SK-N-SH (cell line): ENCODE data around the gene CMYA5. TPM values are rescaled to one million over a fixed set of nuclear protein-coding genes. Genes with fewer than 3 reads are reported as not detected.

Experiments used
- CTCF ChIA-PET: fragments of 300-600, 350-600 bp; formaldehyde crosslinking; extraction: SDS; loops from one replicate; lab custom pipeline; 2021; lab: Yijun Ruan, JAX
- POLR2A ChIA-PET: fragments of 350-600 bp; sonication (Branson Sonifier 250); formaldehyde crosslinking; extraction: SDS; loops from one replicate; lab custom pipeline; 2020; ENCODE audit warnings: antibody characterized with exemption, inconsistent platforms; lab: Yijun Ruan, JAX
- DNase-seq: peaks from one replicate; pipeline ENCODE4 v3.0.0; 2012
- H2AFZ ChIP-seq: fragments of 200-600 bp; sonication (generic); 2 replicates; pipeline ENCODE4 v1.8.1; 2016; ENCODE audit warnings: antibody characterized with exemption, mild to moderate bottlenecking, low read depth
- H3F3A ChIP-seq: fragments of 200-600 bp; sonication (generic); replicated peaks from 2 replicates; pipeline ENCODE3; 2016; ENCODE audit warnings: antibody characterized with exemption, mild to moderate bottlenecking; ENCODE audit not compliant: insufficient read depth
- H3K27ac ChIP-seq, 2 experiments: fragments of 200-500 bp in 1 of 2; fragments of 200-600 bp in 1 of 2; sonication (Bioruptor generic) in 1 of 2; sonication (generic), shearing (Covaris generic) in 1 of 2; 2 replicates each; pipeline versions ENCODE4 v1.5.1 to v1.6.1; 2014 to 2016; ENCODE audit warnings: low read depth in 2 of 2, inconsistent platforms in 1 of 2, low read length in 1 of 2, mild to moderate bottlenecking in 1 of 2, mixed read lengths in 1 of 2
- H3K27me3 ChIP-seq: fragments of 200-600 bp; sonication (generic), shearing (Covaris generic); 2 replicates; pipeline ENCODE4 v1.6.1; 2016; ENCODE audit warnings: mixed run types; ENCODE audit not compliant: insufficient read depth
- H3K36me3 ChIP-seq, 2 experiments: fragments of 200-500 bp in 1 of 2; fragments of 200-600 bp in 1 of 2; sonication (Bioruptor generic) in 1 of 2; sonication (generic) in 1 of 2; replicated peaks in 1 of 2; 2 replicates each; pipeline versions ENCODE3 to v1.5.1; 2014 to 2016; ENCODE audit warnings: low read length in 1 of 2, mild to moderate bottlenecking in 1 of 2; ENCODE audit not compliant: insufficient read depth in 2 of 2, control insufficient read depth in 1 of 2
- H3K4me1 ChIP-seq, 2 experiments: fragments of 200-500 bp in 1 of 2; fragments of 200-600 bp in 1 of 2; sonication (Bioruptor generic) in 1 of 2; sonication (generic), shearing (Covaris generic) in 1 of 2; 2 replicates each; pipeline versions ENCODE4 v1.5.1 to v1.6.1; 2014 to 2016; ENCODE audit warnings: low read depth in 1 of 2, low read length in 1 of 2, mixed run types in 1 of 2; ENCODE audit not compliant: insufficient read depth in 2 of 2, control insufficient read depth in 1 of 2
- H3K4me2 ChIP-seq: fragments of 200-600 bp; sonication (generic), shearing (Covaris generic); 2 replicates; pipeline ENCODE4 v1.6.1; 2017; ENCODE audit warnings: mixed run types
- H3K4me3 ChIP-seq, 2 experiments: fragments of 200-500 bp in 1 of 2; fragments of 200-600 bp in 1 of 2; sonication (Bioruptor generic) in 1 of 2; sonication (generic), shearing (Covaris generic) in 1 of 2; 2 replicates each; pipeline versions ENCODE4 v1.5.1 to v1.8.1; 2014 to 2016; ENCODE audit warnings: low read depth in 2 of 2, inconsistent platforms in 1 of 2, low read length in 1 of 2, mild to moderate bottlenecking in 1 of 2, mixed read lengths in 1 of 2, moderate library complexity in 1 of 2
- H3K79me2 ChIP-seq: fragments of 200-600 bp; sonication (generic); 2 replicates; pipeline ENCODE4 v1.8.1; 2017; ENCODE audit warnings: mild to moderate bottlenecking; ENCODE audit not compliant: insufficient read depth
- H3K9ac ChIP-seq: fragments of 200-600 bp; sonication (generic); 2 replicates; pipeline ENCODE4 v1.6.1; 2017; ENCODE audit warnings: mixed run types
- H3K9me2 ChIP-seq: fragments of 200-600 bp; sonication (generic); 2 replicates; pipeline ENCODE4 v1.6.1; 2017; ENCODE audit warnings: mixed run types
- H3K9me3 ChIP-seq: fragments of 200-600 bp; sonication (generic); 2 replicates; pipeline ENCODE4 v1.6.1; 2017; ENCODE audit warnings: mixed run types, mild to moderate bottlenecking, moderate library complexity
- H4K20me1 ChIP-seq: fragments of 200-600 bp; sonication (generic); 2 replicates; pipeline ENCODE4 v1.6.1; 2017; ENCODE audit warnings: mild to moderate bottlenecking, mixed run types; ENCODE audit not compliant: insufficient read depth
- CHD2 ChIP-seq: fragments of 150-350 bp; IDR thresholded peaks from 2 replicates; pipeline ENCODE4 v1.6.1; 2018; ENCODE audit warnings: low read length; ENCODE audit not compliant: partially characterized antibody
- CTCF ChIP-seq: fragments of 200-600 bp; sonication (generic); IDR thresholded peaks from 2 replicates; pipeline ENCODE4 v1.6.1; 2017; ENCODE audit warnings: antibody characterized with exemption, mild to moderate bottlenecking, moderate library complexity
- ELF1 ChIP-seq: IDR thresholded peaks from 2 replicates; pipeline ENCODE4 v1.4.0; 2012
- FOSL2 ChIP-seq: IDR thresholded peaks from 2 replicates; pipeline ENCODE4 v1.4.0; 2012; ENCODE audit warnings: low read depth, mild to moderate bottlenecking, moderate library complexity, borderline replicate concordance
- FOXJ3 ChIP-seq: sonication (generic); formaldehyde crosslinking; IDR thresholded peaks from 2 replicates; pipeline ENCODE4 v1.5.1; 2020; ENCODE audit warnings: mild to moderate bottlenecking, missing genetic modification reagents
- GABPA ChIP-seq: IDR thresholded peaks from 2 replicates; pipeline ENCODE4 v1.4.0; 2012; ENCODE audit warnings: low read depth, mild to moderate bottlenecking
- GATA2 ChIP-seq: sonication (generic); formaldehyde crosslinking; IDR thresholded peaks from 2 replicates; pipeline ENCODE4 v1.5.0; 2020; ENCODE audit warnings: mild to moderate bottlenecking, missing genetic modification reagents
- IRF3 ChIP-seq: fragments of 150-350 bp; IDR thresholded peaks from 2 replicates; pipeline ENCODE4 v1.6.1; 2016; ENCODE audit warnings: mild to moderate bottlenecking, low read depth, low read length
- MEF2A ChIP-seq: IDR thresholded peaks from 2 replicates; pipeline ENCODE4 v1.4.0; 2012; ENCODE audit warnings: low read depth, borderline replicate concordance
- NFIC ChIP-seq: IDR thresholded peaks from 2 replicates; pipeline ENCODE4 v1.4.0; 2012; ENCODE audit warnings: borderline replicate concordance
- RFX5 ChIP-seq: IDR thresholded peaks from 2 replicates; pipeline ENCODE4 v1.6.1; 2012; ENCODE audit warnings: mild to moderate bottlenecking, improper control_type of control experiment, low read length
- RXRA ChIP-seq: IDR thresholded peaks from 2 replicates; pipeline ENCODE4 v1.4.0; 2012; ENCODE audit warnings: low read depth, mild to moderate bottlenecking, borderline replicate concordance
- SIN3A ChIP-seq: IDR thresholded peaks from 2 replicates; pipeline ENCODE4 v1.6.1; 2012; ENCODE audit warnings: low read depth, mild to moderate bottlenecking, low read length, moderate library complexity, borderline replicate concordance
- TCF12 ChIP-seq: IDR thresholded peaks from 2 replicates; pipeline ENCODE4 v1.4.0; 2012
- TEAD4 ChIP-seq: IDR thresholded peaks from 2 replicates; pipeline ENCODE4 v1.4.0; 2012; ENCODE audit warnings: mild to moderate bottlenecking, borderline replicate concordance; ENCODE audit not compliant: insufficient read depth
- ZBTB33 ChIP-seq: IDR thresholded peaks from 2 replicates; pipeline ENCODE4 v1.4.0; 2012; ENCODE audit warnings: low read depth, borderline replicate concordance
- WGBS: methylation state at CpG from one replicate; pipeline ENCODE4 v1.1.6; 2017; ENCODE audit warnings: low lambda C conversion rate; 5-methylcytosine and 5-hydroxymethylcytosine counted together
- polyA plus RNA-seq, 3 experiments: library from polyadenylated mRNA; depleted of rRNA; stranded (reverse); fragments of >200 nt; gene quantifications; 2 replicates each; pipeline ENCODE4 v1.2.3, GENCODE V29; 2012
- TF ChIP-seq, protein P1 (sequence below): IDR thresholded peaks from 2 replicates; pipeline ENCODE4 v1.4.0; 2012; ENCODE audit warnings: low read depth
- TF ChIP-seq, protein P2 (sequence below): IDR thresholded peaks from 2 replicates; pipeline ENCODE4 v1.6.1; 2012; ENCODE audit warnings: mild to moderate bottlenecking, low read depth, low read length, moderate library complexity

Gene CMYA5
- polyA plus RNA-seq, 1 of the 3 experiments (the other 2 are of a cell fraction), result 0.12 TPM

DNA sequence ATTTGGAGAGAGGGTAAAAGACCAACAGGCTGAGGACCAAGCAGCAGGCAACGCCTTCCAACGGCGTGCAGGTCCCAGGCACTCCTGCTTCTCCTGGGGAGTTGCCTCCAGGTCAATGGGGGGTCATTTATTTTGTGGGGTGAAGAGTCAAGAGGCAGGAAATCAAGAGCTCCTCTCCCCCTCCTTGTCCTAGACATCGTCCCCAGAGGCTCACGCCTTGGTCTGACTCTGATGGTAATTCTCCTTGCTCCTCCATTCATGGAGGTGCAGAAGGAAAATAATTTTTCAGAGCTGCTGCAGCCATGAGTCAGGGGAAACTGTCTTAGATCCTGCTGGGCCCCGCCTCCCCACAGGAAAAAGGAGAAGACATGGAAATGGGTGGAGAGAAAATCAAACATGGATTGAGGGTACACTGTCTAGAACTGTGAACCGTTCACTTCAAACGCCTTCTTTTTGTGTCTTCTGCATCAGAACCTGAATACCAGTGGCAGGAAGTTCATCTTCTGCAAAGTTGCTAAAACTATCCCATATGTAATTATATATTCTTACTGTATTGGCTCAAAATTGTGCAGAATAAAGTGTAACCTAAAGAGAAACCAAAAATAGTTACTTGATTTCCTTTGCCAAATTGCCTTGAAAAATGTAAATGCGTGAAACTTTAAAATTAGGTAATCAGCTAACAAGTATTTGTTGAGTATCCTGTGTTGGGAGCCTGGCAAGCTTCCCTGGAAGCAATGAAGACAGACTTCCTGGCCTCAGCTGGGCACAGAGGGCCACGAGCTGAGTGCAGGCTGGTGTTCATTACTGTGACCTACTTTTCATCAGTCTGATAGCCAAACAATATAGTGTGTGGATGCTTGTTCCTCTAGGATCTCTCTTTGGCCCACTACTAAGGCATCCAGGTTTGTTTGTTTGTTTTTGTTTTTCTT lies 142.0 kb downstream of the CMYA5 start (continued):
- no peak for TF ChIP-seq IRF3

GRCh38 chr5:79832911-79833310 lies 143.3 kb downstream of the CMYA5 start:
- POLR2A ChIA-PET, result no interaction called here

More at GRCh38 chr5:79832911-79833310, 143.3 kb downstream of the CMYA5 start:
- Histone ChIP-seq H3K9me2 (no peaks in the 10 kb centered on the region), H3K36me3 (no peaks in the 10 kb centered on the region), H3K27me3 (no peaks in the 10 kb centered on the region; the same call in 1 of the 2 replicates), H4K20me1 (no peaks in the 10 kb centered on the region), H3K9me3 (no peaks in the 10 kb centered on the region), H3K9ac (no peak overlapping the region), H3K79me2 (no peaks in the 10 kb centered on the region), H3F3A (no peaks in the 10 kb centered on the region), H3K27ac (no peak overlapping the region), H3K4me2 (no peak overlapping the region), H3K4me3 (no peak overlapping the region), H3K4me1 (peaks cover 0 to 4% of the 10 kb centered on the region in 2 experiments; a peak in 2 of 4 replicates), H2AFZ (no peak overlapping the region)
- DNase-seq, result no peak
- CTCF ChIA-PET, result no interaction called here
- TF ChIP-seq TEAD4, result no peak
- TF ChIP-seq GATA2 (CRISPR knock-in tag), result no peak
- no peak for TF ChIP-seq MEF2A
- no peak for TF ChIP-seq SIN3A
- TF ChIP-seq ELF1, result no peak
- TF ChIP-seq IRF3, result no peak
- no peak for TF ChIP-seq ZBTB33
- TF ChIP-seq CTCF, result no peak
- TF ChIP-seq, protein P1, sequence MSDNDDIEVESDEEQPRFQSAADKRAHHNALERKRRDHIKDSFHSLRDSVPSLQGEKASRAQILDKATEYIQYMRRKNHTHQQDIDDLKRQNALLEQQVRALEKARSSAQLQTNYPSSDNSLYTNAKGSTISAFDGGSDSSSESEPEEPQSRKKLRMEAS, result no peak
- no peak for TF ChIP-seq FOXJ3 (CRISPR knock-in tag)
- TF ChIP-seq FOSL2, result no peak
- TF ChIP-seq CHD2, result no peak
- TF ChIP-seq, protein P2, sequence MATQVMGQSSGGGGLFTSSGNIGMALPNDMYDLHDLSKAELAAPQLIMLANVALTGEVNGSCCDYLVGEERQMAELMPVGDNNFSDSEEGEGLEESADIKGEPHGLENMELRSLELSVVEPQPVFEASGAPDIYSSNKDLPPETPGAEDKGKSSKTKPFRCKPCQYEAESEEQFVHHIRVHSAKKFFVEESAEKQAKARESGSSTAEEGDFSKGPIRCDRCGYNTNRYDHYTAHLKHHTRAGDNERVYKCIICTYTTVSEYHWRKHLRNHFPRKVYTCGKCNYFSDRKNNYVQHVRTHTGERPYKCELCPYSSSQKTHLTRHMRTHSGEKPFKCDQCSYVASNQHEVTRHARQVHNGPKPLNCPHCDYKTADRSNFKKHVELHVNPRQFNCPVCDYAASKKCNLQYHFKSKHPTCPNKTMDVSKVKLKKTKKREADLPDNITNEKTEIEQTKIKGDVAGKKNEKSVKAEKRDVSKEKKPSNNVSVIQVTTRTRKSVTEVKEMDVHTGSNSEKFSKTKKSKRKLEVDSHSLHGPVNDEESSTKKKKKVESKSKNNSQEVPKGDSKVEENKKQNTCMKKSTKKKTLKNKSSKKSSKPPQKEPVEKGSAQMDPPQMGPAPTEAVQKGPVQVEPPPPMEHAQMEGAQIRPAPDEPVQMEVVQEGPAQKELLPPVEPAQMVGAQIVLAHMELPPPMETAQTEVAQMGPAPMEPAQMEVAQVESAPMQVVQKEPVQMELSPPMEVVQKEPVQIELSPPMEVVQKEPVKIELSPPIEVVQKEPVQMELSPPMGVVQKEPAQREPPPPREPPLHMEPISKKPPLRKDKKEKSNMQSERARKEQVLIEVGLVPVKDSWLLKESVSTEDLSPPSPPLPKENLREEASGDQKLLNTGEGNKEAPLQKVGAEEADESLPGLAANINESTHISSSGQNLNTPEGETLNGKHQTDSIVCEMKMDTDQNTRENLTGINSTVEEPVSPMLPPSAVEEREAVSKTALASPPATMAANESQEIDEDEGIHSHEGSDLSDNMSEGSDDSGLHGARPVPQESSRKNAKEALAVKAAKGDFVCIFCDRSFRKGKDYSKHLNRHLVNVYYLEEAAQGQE, result no peak
- no peak for TF ChIP-seq GABPA
- no peak for TF ChIP-seq RXRA
- no peak for TF ChIP-seq RFX5
- no peak for TF ChIP-seq NFIC
- TF ChIP-seq TCF12, result no peak
- 52% methylated on average over 4 of the region's 4 CpGs for WGBS
